Fibroblast of peridontal ligament (primary cell): ENCODE data around the gene SYNPO.

Source experiments
- DNase-seq: peaks from one replicate; pipeline ENCODE4 v3.0.0-alpha.2; 2010; ENCODE audit errors: extremely low read depth

SYNPO gene, protein sequence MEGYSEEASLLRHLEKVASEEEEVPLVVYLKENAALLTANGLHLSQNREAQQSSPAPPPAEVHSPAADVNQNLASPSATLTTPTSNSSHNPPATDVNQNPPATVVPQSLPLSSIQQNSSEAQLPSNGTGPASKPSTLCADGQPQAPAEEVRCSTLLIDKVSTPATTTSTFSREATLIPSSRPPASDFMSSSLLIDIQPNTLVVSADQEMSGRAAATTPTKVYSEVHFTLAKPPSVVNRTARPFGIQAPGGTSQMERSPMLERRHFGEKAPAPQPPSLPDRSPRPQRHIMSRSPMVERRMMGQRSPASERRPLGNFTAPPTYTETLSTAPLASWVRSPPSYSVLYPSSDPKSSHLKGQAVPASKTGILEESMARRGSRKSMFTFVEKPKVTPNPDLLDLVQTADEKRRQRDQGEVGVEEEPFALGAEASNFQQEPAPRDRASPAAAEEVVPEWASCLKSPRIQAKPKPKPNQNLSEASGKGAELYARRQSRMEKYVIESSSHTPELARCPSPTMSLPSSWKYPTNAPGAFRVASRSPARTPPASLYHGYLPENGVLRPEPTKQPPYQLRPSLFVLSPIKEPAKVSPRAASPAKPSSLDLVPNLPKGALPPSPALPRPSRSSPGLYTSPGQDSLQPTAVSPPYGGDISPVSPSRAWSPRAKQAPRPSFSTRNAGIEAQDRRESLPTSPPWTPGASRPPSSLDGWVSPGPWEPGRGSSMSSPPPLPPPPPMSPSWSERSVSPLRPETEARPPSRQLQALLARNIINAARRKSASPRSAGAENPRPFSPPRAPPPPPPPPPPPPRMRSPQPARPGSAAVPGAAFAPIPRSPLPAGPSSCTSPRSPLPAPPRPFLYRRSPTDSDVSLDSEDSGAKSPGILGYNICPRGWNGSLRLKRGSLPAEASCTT

DNA sequence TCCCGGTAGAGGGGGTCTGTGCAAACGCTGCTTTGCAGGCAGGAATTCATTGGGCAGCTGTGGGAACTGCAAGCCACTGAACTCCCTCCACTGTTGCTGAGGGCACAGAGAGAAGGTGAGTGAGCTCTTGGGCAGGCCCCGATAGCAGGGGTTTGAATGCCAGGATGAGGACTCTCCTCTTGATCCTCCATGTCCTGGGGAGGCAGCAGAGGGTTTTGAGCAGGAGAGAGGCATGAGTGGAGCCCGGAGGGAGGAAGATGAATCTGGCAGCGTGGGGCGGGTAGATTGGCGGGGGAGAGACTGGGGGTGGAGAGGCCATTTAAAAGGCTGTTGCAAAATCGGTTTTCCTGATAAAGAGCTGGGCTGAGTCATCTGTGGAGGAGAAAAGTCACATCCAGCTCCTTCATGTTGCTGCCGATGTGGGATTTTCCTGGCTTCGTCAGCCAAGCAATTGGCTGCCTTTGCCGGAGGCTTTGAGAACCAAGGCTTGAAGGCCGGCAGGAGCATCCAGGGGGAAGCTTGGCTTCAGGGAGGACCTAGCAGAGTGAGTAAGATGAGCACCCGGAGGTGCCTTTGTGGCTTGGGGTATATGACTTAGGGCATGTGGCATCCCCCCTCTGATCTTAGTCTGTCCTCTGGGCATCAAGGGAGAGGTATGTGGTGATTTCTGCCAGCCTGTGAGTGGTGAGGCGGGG lies at the start of gene SYNPO:
SYNPO (plus strand) TSS at position 350 of the 695 bp plus-strand sequence. CDS start 7,616 bp downstream, outside the sequence.
- DNase-seq: peak; percentile 95

DNA sequence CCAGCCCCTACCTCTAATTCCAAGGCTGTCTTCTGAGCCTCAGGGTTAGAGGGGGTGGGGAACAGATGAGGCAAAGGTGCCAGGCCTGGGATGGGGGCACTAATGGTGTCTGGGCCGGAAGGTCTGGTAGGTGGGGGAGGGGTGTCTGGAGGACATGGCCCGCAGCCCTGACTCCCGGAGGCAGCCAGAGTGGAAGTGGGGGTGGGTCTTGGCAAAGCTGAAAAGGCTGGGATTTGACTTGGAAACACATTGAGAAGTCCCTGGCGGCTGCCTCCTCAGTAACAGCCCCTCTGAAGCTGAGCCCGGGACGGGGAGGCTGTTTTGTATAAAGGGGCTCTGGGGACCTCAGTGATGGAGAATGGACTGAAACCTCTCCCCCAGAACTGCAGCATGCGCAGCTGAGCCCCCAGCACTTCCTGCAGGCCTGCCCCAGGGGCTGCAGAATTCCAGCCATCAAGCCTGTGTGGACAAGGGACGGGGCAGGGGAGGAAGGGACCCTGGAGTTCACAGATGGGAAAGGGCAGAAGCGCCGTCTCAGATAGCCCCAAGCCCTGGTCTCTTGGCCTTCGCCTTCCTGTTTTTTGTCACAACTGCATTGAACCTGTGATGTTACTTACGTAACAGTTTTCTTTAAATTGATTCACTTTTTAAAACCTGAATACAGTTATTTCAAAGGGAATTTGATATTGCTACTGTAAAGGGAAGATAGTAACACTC lies 49.3 kb upstream of the SYNPO start:
- no peak for DNase-seq

DNA sequence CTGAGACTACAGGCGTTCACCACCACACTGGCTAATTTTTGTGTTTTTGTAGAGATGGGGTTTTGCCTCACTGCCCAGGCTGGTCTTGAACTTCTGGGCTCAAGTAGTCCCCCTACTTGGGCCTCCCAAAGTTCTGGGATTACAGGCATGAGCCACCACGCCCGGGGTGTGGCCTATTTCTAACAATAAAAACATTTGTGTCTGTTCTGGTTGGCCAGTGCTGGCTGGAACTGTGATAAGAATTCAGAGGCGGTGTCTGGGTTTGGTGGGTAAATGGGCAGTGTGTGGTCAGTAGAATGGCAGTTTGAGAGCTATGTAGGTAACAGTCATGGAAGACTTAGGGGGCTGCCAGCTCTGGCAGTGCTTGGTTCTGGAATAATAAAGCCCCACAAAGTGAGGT lies 46.9 kb upstream of the SYNPO start:
- DNase-seq: no peak

DNA sequence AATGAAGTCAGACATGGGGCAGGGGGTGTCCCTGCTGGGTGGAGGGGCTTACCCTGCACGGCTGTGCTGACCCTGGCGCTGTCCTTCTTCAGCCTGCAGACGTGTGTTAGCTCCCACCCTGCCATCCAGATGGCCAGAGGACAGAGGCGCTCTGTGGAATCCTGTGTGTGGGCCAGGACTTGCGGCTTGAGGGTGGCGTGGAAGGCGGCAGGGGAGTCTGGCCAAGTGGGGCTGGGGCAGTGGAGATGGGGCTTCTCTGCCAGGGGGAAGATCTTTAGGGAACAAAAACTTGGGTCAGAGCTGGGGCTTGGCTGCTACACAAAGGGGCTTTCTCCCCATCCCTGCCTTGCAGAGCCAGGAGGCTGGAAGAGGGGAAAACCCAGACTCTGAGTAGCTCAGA lies 46.5 kb upstream of the SYNPO start:
- no peak for DNase-seq

DNA sequence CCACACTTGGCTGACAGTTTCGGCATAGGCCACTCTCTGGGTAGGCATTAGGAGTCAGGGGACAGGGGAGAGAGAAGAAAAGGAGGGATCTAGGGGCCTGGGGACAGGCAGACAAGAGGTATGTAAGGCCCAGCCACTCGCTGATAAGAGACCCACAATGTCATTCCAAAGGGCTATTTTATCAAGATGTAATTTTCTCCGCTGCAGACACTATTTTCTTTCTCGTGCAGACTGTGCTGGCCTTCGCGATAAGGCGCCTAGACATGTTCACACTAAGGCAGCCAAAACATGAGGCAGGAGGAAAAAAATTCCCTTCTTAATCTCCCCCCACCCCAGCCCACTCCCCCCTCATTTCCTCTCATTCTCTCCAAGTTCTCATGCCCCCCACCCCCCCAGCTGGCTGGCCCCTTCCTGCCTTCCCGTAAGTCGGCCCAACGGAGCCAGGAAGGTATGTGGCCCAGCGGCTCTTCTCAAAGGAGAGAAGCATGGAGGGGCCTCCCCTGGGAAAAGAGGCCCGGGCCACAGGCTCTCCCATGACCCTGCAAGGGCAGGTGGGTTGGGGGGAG lies 44.9 kb upstream of the SYNPO start:
- DNase-seq: no peak

DNA sequence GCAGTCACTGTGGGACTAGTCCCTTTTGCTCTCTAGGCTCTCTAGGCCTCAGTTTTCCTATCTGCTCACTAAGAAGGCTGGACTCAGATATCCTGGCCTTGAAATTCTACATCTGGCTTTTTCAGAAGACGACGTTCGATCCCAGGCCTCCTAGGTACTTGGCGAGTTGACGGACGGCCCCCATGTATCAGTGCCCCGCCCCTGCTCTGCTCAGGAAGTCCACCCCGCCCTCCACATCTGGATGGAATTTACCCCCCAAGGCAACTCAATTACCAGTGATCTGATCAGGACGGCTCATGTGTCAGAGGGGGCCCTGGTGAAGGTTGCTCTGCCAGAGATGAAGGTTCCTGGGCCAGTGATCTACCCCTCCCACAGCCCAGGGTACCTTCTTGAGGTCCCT lies 44.1 kb upstream of the SYNPO start:
- DNase-seq: no peak

DNA sequence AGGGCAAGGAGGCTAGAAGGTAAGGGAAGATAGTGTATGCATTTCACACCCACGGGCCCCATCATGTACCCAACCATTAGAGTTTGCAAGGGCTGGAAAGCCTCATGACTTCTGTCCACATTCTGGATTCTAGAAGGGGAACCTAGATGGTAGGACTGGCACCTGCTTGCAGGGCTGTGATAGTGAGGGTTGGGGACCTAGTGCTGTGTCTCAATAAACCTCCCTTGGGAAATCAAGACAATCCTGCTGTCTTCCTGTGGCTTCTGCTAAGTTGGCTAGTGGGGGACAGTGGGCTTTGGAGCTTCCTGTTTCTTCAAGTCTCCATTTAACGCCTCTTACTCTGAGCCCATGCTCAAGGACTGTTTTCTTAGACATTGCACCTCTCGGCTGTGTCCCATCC lies 43.6 kb upstream of the SYNPO start:
- no peak for DNase-seq

DNA sequence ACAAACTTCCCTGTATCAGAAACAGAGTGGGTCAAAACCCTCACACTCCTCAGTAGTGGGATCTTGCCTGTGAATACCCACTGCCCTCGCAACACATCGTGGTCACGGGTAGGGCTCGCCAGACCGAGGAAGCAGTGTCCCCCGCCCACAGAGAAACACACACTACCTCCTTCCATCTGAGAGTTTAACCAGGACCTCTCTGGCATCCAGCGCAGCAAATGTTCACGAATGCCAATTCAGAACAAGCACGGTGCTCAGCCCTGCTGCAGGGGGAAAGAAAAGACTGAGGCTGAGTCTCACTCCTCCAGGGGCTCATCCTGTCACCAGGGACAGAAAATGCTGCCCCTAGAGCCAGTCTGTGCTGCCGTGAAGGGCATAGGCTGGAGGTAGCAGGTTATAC lies 42.5 kb upstream of the SYNPO start:
- no peak for DNase-seq

DNA sequence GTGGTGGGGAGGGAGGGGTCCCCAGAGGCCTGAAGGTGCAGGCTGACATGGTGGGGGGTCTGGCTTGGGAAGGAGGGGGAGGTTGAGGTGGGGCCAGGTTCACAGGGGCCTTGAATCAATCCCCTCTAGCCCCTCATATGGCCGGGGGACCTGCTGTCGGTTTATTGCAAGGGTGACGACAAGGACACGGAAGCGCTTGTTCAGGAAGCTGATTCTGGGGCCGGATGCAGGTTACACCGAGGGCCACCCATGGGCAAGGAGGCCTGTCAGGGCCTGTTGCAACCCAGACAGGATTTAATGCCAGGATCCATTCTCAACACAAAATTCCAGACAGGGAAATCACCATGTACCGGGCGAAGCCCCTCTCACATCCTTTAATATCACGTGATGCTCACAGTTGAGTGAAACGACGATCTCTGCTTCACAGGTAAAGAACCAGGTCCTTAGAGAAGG lies 41.6 kb upstream of the SYNPO start:
- DNase-seq: no peak

DNA sequence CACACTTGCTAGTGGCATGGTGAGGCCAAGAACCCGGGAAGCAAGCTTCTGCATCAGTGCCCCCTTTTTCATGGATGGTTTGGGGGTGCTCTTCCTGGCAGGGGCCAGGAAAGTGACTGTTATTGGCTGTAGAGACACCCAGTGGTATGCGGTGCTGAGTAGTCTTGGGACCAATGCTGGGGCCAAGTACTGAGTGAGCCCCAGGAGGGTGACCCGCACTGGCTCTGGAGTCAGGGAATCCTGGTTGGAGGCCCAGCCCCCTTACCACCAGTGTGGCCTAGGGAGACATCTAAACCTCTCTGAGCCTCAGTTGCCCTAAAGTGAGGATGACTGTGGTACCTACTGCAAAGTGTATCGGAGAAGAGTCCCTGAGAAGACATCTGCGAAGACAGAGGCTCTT lies 41.2 kb upstream of the SYNPO start:
- no peak for DNase-seq

DNA sequence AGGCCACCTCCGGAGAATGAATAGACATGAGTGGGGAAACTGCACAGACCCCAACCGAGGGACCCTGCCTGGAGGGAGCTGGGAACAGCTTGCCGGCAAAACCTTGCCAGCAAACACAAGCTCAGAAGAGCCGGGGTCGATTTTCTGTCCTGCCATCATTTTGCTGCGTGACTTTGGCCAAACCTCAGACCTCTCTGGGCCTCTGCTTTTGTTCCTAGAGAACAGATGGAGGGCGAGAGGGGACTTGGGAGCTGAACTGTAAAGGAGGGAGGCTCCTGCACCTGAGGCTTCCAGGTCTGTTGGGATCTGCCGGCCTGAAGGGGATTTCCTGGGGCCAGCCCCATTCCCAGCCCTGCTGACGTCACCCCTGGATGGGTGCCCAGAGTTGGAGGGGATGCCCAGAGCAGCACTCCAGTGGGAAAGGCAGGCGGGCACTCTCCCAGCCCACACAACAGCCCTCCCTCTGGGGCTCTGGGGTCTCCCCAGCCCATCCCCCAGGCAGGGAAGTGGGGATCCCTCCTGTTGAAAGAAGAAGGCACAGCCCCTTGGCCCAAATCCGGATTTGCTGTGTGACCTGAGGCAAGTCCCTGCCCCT lies 40.4 kb upstream of the SYNPO start:
- peak; percentile 67 for DNase-seq

DNA sequence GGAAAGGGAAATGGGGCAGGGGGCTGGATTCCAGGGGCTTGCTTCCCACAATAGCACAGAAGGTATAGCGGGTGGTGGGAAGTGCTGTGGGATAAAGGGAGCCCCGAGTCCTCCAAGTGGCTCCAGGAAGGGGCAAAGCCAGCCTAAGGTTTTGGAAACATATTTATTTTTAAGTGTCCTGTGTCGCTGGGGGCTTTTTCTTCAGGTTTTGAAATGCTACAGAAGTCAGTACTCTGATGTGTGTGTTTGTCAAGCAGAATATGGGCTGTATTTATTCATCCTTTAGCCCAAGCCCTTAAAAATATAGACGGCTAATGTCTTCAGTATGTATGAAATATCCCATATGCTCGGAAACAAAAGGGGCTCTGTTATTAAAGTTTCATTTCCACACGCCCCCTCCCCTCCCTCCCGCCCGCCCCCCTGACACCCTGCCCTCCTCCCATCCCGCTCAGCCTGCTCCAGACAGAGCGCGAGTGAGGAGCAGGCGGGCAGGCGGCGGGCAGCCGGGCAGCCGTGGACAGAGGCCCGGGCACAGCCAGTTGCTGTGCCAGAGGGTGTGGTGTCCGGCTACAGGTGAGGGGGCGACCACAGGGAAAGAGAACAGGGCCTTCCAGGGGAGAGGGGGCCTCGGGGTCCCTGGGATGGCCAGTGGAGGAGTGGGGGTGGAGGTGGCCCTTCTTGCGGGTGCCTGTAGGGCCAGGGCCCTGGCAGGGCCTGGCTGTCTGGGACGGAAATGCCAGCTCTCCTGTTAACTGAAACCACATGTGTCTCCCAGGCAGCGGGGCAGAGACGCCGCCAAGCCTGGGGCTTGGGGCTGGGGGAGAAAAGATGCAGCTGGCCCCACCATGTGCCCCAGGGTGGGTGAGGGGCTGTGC lies 39.6 kb upstream of the SYNPO start:
- no peak for DNase-seq

DNA sequence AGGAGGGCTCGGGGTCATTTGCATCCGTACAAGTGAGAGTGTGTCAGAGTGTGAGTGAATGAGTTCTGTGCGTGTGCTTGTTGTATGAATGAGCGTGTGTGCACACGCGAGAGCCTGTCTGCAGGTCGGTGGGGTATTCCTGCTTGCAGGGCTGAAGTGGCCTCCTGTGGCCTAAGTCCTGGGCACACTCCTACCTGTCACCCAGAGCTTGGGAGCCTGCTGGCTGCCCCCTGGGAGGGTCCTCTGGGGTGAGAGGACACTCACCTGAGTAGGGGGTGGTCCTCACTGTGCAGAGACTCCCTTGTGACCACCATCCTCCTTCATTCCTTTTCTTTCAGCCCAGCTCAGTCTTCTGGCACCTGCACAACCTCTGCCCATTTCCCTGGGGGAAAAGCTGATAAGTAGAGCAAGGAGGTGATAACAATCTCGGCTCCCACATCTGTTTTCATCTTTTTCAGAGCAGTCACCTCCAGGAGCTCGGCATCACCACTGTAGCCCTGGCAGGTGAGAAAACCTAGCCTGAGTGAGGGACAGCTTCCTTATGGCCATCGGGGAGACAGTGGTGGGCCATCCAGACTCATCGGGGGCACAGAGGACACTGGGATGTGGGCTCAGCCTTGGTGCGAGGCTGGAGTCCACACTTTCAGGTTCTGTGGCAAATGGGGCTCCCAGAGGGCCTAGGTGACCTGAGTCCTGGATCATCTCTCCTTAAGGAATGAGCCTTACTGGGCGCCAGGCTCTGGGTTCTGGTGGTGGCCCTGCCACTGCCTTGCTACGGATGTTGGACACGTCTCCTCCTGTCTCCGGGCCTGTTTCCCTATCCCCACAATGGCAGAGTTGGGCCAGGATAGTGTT lies 38.7 kb upstream of the SYNPO start:
- no peak for DNase-seq

DNA sequence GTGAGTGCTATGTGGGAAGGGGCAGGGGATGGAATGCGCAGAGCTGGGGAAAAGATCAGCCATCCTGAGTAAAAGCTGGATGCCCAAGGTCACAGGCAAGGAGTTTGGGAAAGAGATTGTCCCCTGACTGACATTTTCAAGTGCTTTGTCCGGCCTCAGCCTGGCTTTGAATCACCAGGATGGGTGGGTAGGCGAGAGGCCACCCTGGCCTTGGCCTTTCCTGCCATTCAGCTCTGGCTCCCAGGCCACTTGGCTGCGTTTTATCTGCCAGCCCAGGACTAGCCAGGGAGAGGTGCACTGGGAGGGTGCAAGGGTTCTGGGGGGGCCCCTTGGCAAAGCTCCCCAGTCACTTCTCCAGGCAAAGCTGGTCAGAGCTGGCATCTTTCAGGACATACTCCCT lies 37.4 kb upstream of the SYNPO start:
- DNase-seq: no peak

DNA sequence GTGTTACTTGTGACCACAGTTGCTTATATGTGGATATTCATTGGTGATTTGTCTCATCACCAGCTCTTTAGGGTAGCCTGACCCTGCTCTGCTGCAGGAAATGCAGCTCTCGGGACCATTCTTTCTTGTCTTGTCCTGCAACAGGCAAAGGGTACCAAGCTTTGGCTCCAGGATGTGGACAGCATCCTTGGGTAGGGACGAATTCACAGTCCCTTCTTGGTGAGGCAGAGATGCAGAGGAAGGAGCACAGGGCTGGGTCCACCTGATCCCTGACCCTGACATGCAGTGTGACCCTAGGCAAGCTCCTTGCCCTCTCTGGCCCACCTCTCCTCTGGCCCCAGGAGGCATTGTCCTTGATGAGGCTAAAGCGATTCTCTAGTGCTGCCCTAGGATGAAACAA lies 37.0 kb upstream of the SYNPO start:
- DNase-seq: no peak

DNA sequence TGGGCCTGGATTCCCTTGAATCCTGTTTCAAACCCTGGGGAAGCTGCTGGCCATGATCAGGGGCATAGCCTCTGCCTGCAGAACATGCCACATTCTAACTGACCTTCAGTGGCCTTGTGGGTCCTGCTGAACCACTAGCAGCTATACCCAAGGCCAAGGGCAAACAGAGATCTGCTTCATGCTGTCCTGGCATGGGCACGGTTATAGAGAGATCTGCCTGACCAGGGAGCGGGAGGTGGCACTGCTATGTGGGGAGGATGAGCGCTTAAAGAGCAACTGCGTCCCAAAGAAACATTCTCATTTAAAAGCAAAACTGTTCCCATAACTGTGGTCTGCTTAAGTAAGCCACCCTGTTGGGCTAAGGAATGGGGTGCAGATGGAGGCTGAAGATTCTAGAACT lies 36.5 kb upstream of the SYNPO start:
- no peak for DNase-seq

DNA sequence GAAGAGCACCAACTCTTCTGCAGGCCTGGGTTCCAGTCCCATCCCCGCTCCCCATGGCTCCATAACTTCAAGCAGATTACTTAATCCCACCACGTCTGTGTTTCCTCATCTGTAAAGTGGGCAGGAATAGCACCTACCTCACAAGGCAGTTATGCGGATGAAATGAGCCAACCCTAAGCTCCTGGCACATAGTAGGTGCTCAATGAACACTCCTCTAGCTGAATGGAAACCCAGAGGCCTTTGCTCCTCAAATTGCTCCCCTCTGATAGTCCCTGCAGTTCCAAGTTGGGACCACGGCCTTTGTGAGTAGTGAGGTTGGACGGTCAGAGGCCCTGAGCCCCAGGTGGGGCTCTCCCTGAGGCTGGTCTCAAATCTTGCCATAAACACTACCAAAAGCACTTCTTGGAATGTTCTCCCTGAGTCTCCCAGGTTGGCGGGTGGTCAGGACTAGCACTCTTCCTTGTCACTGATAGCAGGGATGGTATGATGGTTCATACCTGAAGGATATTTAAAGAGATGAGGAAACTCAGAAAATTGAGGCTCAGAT lies 35.5 kb upstream of the SYNPO start:
- no peak for DNase-seq

DNA sequence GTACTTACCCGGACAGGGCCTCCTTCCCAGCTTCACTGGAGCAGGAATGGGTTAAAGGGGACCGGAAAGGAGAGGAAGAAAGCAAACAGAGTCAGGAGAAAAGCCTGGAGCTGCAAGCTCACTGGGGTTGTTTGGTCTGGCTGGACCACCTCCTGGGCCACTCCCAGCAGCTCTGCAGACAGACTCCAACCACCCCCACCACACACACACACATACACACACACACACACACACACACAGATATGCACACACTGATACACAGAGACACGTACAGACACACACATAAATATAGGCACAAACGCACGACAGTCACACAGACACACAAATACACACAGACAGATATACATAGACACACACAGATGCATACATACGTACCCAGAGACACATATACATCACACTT lies 34.9 kb upstream of the SYNPO start:
- no peak for DNase-seq

DNA sequence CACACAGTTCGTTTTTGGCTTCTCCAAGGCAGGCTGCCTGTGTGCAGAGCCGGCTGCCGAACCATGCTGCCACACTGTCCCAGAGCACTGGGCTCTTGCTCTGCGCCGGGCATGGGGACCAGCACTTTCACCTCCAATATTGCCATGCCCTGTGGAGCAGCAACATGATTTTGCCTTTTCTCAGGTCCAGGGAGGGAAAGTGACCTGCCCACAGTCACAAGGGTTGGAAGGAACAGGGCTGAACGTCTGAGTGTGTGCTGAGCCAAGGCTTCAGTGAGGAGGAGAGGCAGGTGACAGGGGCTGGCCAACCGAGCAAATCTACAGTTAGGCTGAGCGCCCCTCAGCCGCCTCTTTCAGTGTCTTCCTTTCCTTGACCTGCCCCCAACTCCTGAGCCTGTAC lies 34.0 kb upstream of the SYNPO start:
- no peak for DNase-seq
